AG04449 (cell line): ENCODE measurements around the gene NOC2L.

Experiments
- CTCF ChIA-PET: fragments of 350-600 bp; formaldehyde crosslinking; extraction: SDS; loops from one replicate; lab custom pipeline; 2021; ENCODE audit warnings: antibody characterized with exemption; lab: Yijun Ruan, JAX
- POLR2A ChIA-PET: fragments of 400-600, 350-600 bp; formaldehyde crosslinking; extraction: SDS; loops from one replicate; lab custom pipeline; 2020; ENCODE audit warnings: antibody characterized with exemption, inconsistent platforms; lab: Yijun Ruan, JAX
- DNase-seq: peaks from one replicate; pipeline ENCODE4 v3.0.0-alpha.2; 2010; ENCODE audit warnings: low read depth, low spot score
- H3K4me3 ChIP-seq: 2 replicates; pipeline ENCODE4 v1.5.1; 2011; ENCODE audit warnings: low read depth, mild to moderate bottlenecking, control low read depth, low read length
- CTCF ChIP-seq: IDR thresholded peaks from one replicate; pipeline ENCODE4 v1.5.1; 2011; ENCODE audit warnings: mild to moderate bottlenecking, moderate library complexity, low read length, control low read depth, inconsistent platforms; ENCODE audit not compliant: insufficient read depth; ENCODE audit errors: missing control alignments

Gene NOC2L

GRCh38 chr1:937521-937920 is 21.5 kb downstream of the NOC2L start:
- H3K4me3 ChIP-seq = no peak overlapping the region
- no peak for TF ChIP-seq CTCF
- POLR2A ChIA-PET = no interaction called here
- no peak for DNase-seq
- CTCF ChIA-PET = interaction anchor here (0.9 to 7.6 kb wide), 5 partner anchors 9 to 47 kb away, joined by 3 to 67 read pairs (median 6); no protein-coding TSS in a partner anchor

GRCh38 chr1:936348-937264 is 22.4 kb downstream of the NOC2L start:
- no peak overlapping the region for H3K4me3 ChIP-seq
- no peak for DNase-seq
- ChIA-PET POLR2A (no interaction called here), CTCF (interaction anchor here (7.6 kb wide), 1 partner anchor 31 kb away, joined by 67 read pairs; no protein-coding TSS in a partner anchor)
- TF ChIP-seq CTCF = no peak

GRCh38 chr1:935751-936231 is 23.3 kb downstream of the NOC2L start:
- ChIA-PET POLR2A (no interaction called here), CTCF (no interaction called here)
- no peak overlapping the region for H3K4me3 ChIP-seq
- no peak for DNase-seq
- TF ChIP-seq CTCF = no peak

- no peak for DNase-seq
- ChIA-PET CTCF (no interaction called here), POLR2A (no interaction called here)
- no peak for TF ChIP-seq CTCF
- H3K4me3 ChIP-seq = no peak overlapping the region
These were observed 23.9 kb downstream of the NOC2L start for GRCh38 chr1:934991-935750.

GRCh38 chr1:933603-933940 is 25.5 kb downstream of the NOC2L start:
- no peak for TF ChIP-seq CTCF
- H3K4me3 ChIP-seq = no peak overlapping the region
- ChIA-PET POLR2A (no interaction called here), CTCF (no interaction called here)
- DNase-seq = no peak
